Measurements from ENCODE around the gene CXorf65. TPM values are rescaled to one million over a fixed set of nuclear protein-coding genes. Genes with fewer than 3 reads are reported as not detected.

The CXorf65 gene
- total RNA-seq, 2 donors from 2014 or later = not detected

DNA sequence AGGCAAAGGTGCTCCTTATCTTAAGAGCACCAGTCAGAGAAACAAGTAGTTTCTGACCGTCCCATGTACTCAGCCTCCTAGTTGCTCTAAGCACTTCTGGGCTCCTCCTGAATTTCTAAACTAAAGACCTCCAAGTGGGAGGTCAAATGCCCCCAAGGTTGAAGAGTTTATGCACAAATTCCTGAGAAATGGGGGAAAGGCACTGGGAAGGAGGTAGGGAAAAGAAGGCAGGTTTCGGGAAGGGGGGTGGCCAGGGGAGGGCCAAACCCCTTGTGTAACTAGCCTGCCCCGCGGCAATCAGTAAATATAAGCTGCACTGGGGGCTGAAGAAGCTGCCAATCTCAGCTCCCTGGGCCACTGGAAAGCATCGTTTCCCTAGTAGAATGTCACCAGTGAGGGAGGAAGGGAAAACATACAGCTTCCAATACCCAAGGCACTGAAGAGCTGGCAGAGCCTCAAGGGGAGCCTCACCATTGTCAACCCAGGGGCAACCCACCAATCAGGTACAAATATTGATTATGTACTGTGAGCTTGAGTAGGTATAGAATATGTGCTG is 7.5 kb downstream of the CXorf65 start:
- DNase-seq = no peak

GRCh38 chrX:71098302-71098701 is 8.2 kb downstream of the CXorf65 start:
- Histone ChIP-seq H3K9me3 (no peaks in the 10 kb centered on the region), H3K4me3 (no peak overlapping the region), H3K27me3 (no peaks in the 10 kb centered on the region), H3K4me1 (no peaks in the 10 kb centered on the region), H3K36me3 (no peaks in the 10 kb centered on the region), H3K9ac (ENCODE audit: low read depth in 2 of 2, low read length in 2 of 2) (no peak overlapping the region), H3K27ac (no peak overlapping the region)
- TF ChIP-seq, protein P1, sequence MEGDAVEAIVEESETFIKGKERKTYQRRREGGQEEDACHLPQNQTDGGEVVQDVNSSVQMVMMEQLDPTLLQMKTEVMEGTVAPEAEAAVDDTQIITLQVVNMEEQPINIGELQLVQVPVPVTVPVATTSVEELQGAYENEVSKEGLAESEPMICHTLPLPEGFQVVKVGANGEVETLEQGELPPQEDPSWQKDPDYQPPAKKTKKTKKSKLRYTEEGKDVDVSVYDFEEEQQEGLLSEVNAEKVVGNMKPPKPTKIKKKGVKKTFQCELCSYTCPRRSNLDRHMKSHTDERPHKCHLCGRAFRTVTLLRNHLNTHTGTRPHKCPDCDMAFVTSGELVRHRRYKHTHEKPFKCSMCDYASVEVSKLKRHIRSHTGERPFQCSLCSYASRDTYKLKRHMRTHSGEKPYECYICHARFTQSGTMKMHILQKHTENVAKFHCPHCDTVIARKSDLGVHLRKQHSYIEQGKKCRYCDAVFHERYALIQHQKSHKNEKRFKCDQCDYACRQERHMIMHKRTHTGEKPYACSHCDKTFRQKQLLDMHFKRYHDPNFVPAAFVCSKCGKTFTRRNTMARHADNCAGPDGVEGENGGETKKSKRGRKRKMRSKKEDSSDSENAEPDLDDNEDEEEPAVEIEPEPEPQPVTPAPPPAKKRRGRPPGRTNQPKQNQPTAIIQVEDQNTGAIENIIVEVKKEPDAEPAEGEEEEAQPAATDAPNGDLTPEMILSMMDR (IDR thresholded peaks at IDR 0.05) = peak; percentile 47
- DNase-seq = peak; percentile 63
- intact Hi-C loops (cut with DNase I) = no loop called here

More for the DNA sequence above, 7.5 kb downstream of the CXorf65 start:
- intact Hi-C loops (cut with DNase I) = no loop called here
- TF ChIP-seq, protein P1 (IDR thresholded peaks at IDR 0.05) = no peak
- Histone ChIP-seq H3K9ac (ENCODE audit: low read depth in 2 of 2, low read length in 2 of 2) (no peak overlapping the region), H3K27me3 (no peaks in the 10 kb centered on the region), H3K27ac (no peak overlapping the region), H3K4me3 (no peak overlapping the region), H3K9me3 (no peaks in the 10 kb centered on the region), H3K36me3 (no peaks in the 10 kb centered on the region), H3K4me1 (no peaks in the 10 kb centered on the region)

DNA sequence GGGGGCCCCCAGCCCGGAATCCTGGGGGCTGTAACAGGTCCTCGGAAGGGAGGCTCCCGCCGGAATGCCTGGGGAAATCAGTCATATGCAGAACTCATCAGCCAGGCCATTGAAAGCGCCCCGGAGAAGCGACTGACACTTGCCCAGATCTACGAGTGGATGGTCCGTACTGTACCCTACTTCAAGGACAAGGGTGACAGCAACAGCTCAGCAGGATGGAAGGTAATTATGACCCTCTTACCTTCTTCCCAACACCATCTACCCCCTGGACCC is 9.8 kb downstream of the CXorf65 start:
- TF ChIP-seq, protein P1 (IDR thresholded peaks at IDR 0.05) = no peak
- H3K27ac ChIP-seq = no peak overlapping the region
- no peaks in the 10 kb centered on the region for H3K36me3 ChIP-seq
- intact Hi-C loops (cut with DNase I) = no loop called here
- no peak for DNase-seq
- no peaks in the 10 kb centered on the region for H3K9me3 ChIP-seq
- H3K4me1 ChIP-seq = no peaks in the 10 kb centered on the region
- peak overlapping the region; percentile 64 to 77 for H3K9ac ChIP-seq (ENCODE audit: low read depth in 2 of 2, low read length in 2 of 2)
- no peaks in the 10 kb centered on the region for H3K27me3 ChIP-seq
- H3K4me3 ChIP-seq = peak overlapping the region; percentile 50

DNA sequence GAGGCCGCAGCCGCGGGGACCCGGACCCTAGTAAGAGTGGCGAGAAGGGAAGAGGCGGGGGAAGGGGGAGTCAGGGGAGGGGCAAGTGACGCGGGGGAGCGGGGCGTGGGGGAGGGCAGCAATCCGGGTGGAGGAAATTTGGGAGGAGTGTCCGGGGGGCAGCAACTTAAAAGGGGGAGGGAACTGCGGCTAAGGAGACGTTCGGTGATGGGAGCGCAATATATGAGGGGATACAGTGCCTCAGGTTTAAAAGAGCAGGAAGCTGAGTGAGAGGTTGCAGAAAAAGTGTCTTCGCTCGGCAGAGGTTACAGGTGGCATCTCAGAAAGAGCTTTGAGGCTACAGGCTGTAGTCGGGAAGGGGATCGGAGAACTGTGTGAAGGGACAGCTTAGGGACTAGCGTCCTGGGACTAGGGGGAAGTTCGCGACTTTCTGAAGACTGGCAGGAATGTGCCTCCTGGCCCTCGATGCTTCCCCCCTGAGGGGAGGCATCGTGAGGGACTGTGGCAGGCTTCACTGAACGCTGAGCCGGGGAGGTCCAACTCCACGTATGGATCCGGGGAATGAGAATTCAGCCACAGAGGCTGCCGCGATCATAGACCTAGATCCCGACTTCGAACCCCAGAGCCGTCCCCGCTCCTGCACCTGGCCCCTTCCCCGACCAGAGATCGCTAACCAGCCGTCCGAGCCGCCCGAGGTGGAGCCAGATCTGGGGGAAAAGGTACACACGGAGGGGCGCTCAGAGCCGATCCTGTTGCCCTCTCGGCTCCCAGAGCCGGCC is 10.4 kb downstream of the CXorf65 start:
- peak overlapping the region; percentile 64 to 77 for H3K9ac ChIP-seq (ENCODE audit: low read depth in 2 of 2, low read length in 2 of 2)
- no peaks in the 10 kb centered on the region for H3K4me1 ChIP-seq
- peak overlapping the region; percentile 50 for H3K4me3 ChIP-seq
- H3K27ac ChIP-seq = peak overlapping the region; percentile 36
- peak; percentile 69 for DNase-seq
- TF ChIP-seq, protein P1 (IDR thresholded peaks at IDR 0.05) = no peak
- H3K27me3 ChIP-seq = no peaks in the 10 kb centered on the region
- intact Hi-C loops (cut with DNase I) = no loop called here
- no peaks in the 10 kb centered on the region for H3K9me3 ChIP-seq
- H3K36me3 ChIP-seq = no peaks in the 10 kb centered on the region

- intact Hi-C loops (cut with DNase I) = no loop called here
- peak within 1 kb of the TSS; percentile 64 to 77 for H3K9ac ChIP-seq (ENCODE audit: low read depth in 2 of 2, low read length in 2 of 2)
Measured at GRCh38 chrX:71095555-71095980, 11.0 kb downstream of the CXorf65 start, which contains the start of gene FOXO4. TSS of gene FOXO4 (plus strand) at chrX:71095851. CDS start at chrX:71096529, 678 bp downstream.

More at GRCh38 chrX:71095555-71095980, 11.0 kb downstream of the CXorf65 start, which contains the start of gene FOXO4:
- Histone ChIP-seq H3K9me3 (no peaks in the 10 kb centered on the region), H3K27me3 (no peaks in the 10 kb centered on the region), H3K36me3 (no peaks in the 10 kb centered on the region), H3K4me3 (peak within 1 kb of the TSS; percentile 50), H3K27ac (peak within 1 kb of the TSS; percentile 36), H3K4me1 (no peaks in the 10 kb centered on the region)
- peak; percentile 93 for DNase-seq
- TF ChIP-seq, protein P1 (IDR thresholded peaks at IDR 0.05) = no peak
